Endodermal cell (in vitro differentiated cells): Measurements from ENCODE around the gene PNPLA7. TPM values are rescaled to one million over a fixed set of nuclear protein-coding genes. Genes with fewer than 3 reads are reported as not detected.

Source experiments
- DNase-seq: peaks from one replicate; pipeline ENCODE4 v3.0.0-alpha.2; 2017
- H3K27ac ChIP-seq: 2 replicates; pipeline ENCODE4 v1.5.1; 2013; ENCODE audit warnings: mild to moderate bottlenecking, low read depth, low read length, moderate library complexity
- H3K27me3 ChIP-seq: 2 replicates; pipeline ENCODE4 v1.6.1; 2013; ENCODE audit warnings: mild to moderate bottlenecking, low read length, moderate library complexity; ENCODE audit not compliant: insufficient read depth, control insufficient read depth, poor library complexity, severe bottlenecking
- H3K36me3 ChIP-seq: 2 replicates; pipeline ENCODE4 v1.7.0; 2013; ENCODE audit warnings: mild to moderate bottlenecking, low read length, moderate library complexity; ENCODE audit not compliant: control insufficient read depth, insufficient read depth
- H3K4me1 ChIP-seq: one replicate; pipeline ENCODE4 v1.7.0; 2013; ENCODE audit warnings: low read length; ENCODE audit not compliant: control insufficient read depth, insufficient read depth
- H3K4me3 ChIP-seq: 2 replicates; pipeline ENCODE4 v1.5.1; 2013; ENCODE audit warnings: mild to moderate bottlenecking, low read length, moderate library complexity
- H3K9ac ChIP-seq: 2 replicates; pipeline ENCODE4 v1.6.1; 2013; ENCODE audit warnings: mild to moderate bottlenecking, low read length, moderate library complexity; ENCODE audit not compliant: poor library complexity, severe bottlenecking; ENCODE audit errors: extremely low read depth
- H3K9me3 ChIP-seq: 2 replicates; pipeline ENCODE4 v1.6.1; 2013; ENCODE audit warnings: mild to moderate bottlenecking, low read length, moderate library complexity; ENCODE audit not compliant: control insufficient read depth
- H3K27ac Mint-ChIP-seq: 2 replicates; pipeline ENCODE4 v1.8.0; 2020; ENCODE audit warnings: mixed read lengths
- H3K27me3 Mint-ChIP-seq: 2 replicates; pipeline ENCODE4 v1.8.0; 2021; ENCODE audit warnings: mild to moderate bottlenecking, mixed read lengths; ENCODE audit not compliant: insufficient read depth
- H3K36me3 Mint-ChIP-seq: 2 replicates; pipeline ENCODE4 v1.8.0; 2020; ENCODE audit warnings: low read depth, mixed read lengths
- H3K4me1 Mint-ChIP-seq: 2 replicates; pipeline ENCODE4 v1.8.0; 2020; ENCODE audit warnings: mixed read lengths
- H3K4me3 Mint-ChIP-seq: 2 replicates; pipeline ENCODE4 v1.8.0; 2020; ENCODE audit warnings: mild to moderate bottlenecking, moderate library complexity, mixed read lengths
- H3K9me3 Mint-ChIP-seq: 2 replicates; pipeline ENCODE4 v1.8.0; 2020; ENCODE audit warnings: mild to moderate bottlenecking, mixed read lengths
- CTCF ChIP-seq: fragments of 200-600 bp; sonication (generic); conservative IDR thresholded peaks from 2 replicates; pipeline ENCODE4 v1.5.0; 2021; ENCODE audit warnings: antibody characterized with exemption, mild to moderate bottlenecking
- WGBS, 2 experiments: methylation state at CpG; one replicate each; pipeline versions ENCODE4 v1.1.5 to v1.1.7; 2013; ENCODE audit warnings: missing lambda C conversion rate in 2 of 2, mixed read lengths in 1 of 2; ENCODE audit not compliant: insufficient coverage in 1 of 2, insufficient read length in 1 of 2; 5-methylcytosine and 5-hydroxymethylcytosine counted together
- total RNA-seq, 2 donors: library from RNA; stranded (reverse); fragmentation: NEBNext Ultra II Directional in 1 of 2; extraction: Animal tissue kit (Norgen Biotek cat#: 25700) in 1 of 2; gene quantifications; 2 replicates in 1 of 2; 3 replicates in 1 of 2; pipeline ENCODE4 v1.2.1, GENCODE V29; 2021

PNPLA7 gene
- total RNA-seq, 2 donors from 2014 or later = 2.0 to 2.4 TPM

DNA sequence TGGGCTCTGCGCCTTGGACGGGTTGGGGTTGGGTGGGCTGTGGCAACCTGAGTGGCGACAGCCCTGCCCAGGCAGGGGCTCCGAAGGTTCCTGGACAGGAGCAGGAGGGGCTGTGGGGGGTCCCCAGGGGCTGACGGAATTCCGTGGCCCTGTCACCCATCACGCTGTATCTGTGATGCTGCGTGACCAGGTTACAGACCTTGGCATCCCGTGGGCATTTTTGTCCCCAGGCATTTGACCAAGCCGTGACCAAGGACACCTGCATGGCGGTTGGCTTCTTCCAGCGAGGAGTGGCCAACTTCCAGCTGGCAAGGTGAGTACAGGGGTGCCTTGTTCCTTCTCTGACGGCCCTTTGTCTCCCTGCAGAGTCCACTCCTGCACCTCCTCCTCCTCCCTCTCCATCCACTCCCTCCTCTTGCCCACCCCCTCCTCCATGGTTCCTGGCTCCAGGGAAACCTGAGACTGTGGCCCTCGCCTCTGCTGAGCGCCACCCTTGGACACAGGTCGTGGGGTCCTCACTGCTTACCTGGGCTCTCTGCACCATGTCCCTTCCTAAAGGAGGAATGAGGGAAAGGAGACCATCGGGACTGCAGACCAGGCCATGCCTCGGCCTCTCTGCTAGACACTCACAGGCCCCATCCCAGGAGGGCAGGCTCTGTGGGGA is 124.1 kb downstream of the PNPLA7 start:
- TF ChIP-seq CTCF = no peak
- WGBS, 2 experiments = 93 to 94% methylated on average over 11 to 18 of the region's 18 CpGs
- no peak overlapping the region for H3K4me3 ChIP-seq
- DNase-seq = no peak
- Mint-ChIP-seq H3K4me1 (peaks cover 4% of the 10 kb centered on the region), H3K4me3 (no peak overlapping the region), H3K36me3 (no peaks in the 10 kb centered on the region), H3K27ac (no peak overlapping the region), H3K27me3 (peaks cover 8% of the 10 kb centered on the region), H3K9me3 (no peaks in the 10 kb centered on the region)
- no peaks in the 10 kb centered on the region for H3K9me3 ChIP-seq
- H3K36me3 ChIP-seq = no peaks in the 10 kb centered on the region
- no peaks in the 10 kb centered on the region for H3K4me1 ChIP-seq
- no peak overlapping the region for H3K27ac ChIP-seq
- no peak overlapping the region for H3K9ac ChIP-seq
- no peaks in the 10 kb centered on the region for H3K27me3 ChIP-seq

GRCh38 chr9:137423514-137424291 is 126.5 kb downstream of the PNPLA7 start:
- H3K4me3 Mint-ChIP-seq = peak overlapping the region; percentile 76
- no peaks in the 10 kb centered on the region for H3K4me1 ChIP-seq
- WGBS, 2 experiments = 30 to 83% methylated on average over 15 to 77 of the region's 77 CpGs

More at GRCh38 chr9:137423514-137424291, 126.5 kb downstream of the PNPLA7 start:
- Histone ChIP-seq H3K27me3 (no peaks in the 10 kb centered on the region), H3K9me3 (no peaks in the 10 kb centered on the region), H3K9ac (peak overlapping the region; percentile 20), H3K27ac (no peak overlapping the region), H3K36me3 (peaks cover 5% of the 10 kb centered on the region), H3K4me3 (peak overlapping the region; percentile 45)
- Mint-ChIP-seq H3K9me3 (no peaks in the 10 kb centered on the region), H3K27ac (no peak overlapping the region), H3K36me3 (peaks cover 2% of the 10 kb centered on the region), H3K4me1 (peaks cover 4% of the 10 kb centered on the region), H3K27me3 (peaks cover 8% of the 10 kb centered on the region)
- peak; percentile 46 for TF ChIP-seq CTCF
- DNase-seq = no peak
